CD4-positive, alpha-beta memory T cell (primary cell): Measurements from ENCODE around the gene INTS3. TPM values are rescaled to one million over a fixed set of nuclear protein-coding genes. Genes with fewer than 3 reads are reported as not detected.

Source experiments
- CTCF ChIA-PET: fragments of 350-600 bp; sonication (Branson Sonifier 250); formaldehyde crosslinking; loops from one replicate; lab custom pipeline; 2021; ENCODE audit warnings: inconsistent platforms; ENCODE audit not compliant: partially characterized antibody; lab: Charles Lee
- POLR2A ChIA-PET: fragments of 350-600 bp; sonication (Branson Sonifier 250); formaldehyde crosslinking; loops from one replicate; lab custom pipeline; 2021; ENCODE audit not compliant: partially characterized antibody; lab: Charles Lee
- DNase-seq, 5 donors: peaks; one replicate each; pipeline versions ENCODE4 v3.0.0 to v3.0.0-alpha.2; 2020 to 2022; ENCODE audit warnings: mixed read lengths in 1 of 5
- H3K27ac ChIP-seq: one replicate; pipeline ENCODE4 v1.7.0; 2013; ENCODE audit warnings: low read depth, low read length
- H3K27me3 ChIP-seq: 2 replicates; pipeline ENCODE4 v1.7.0; 2013; ENCODE audit warnings: mild to moderate bottlenecking, low read length, moderate library complexity; ENCODE audit not compliant: insufficient read depth
- H3K36me3 ChIP-seq: 2 replicates; pipeline ENCODE4 v1.7.0; 2013; ENCODE audit warnings: mild to moderate bottlenecking, low read length, moderate library complexity; ENCODE audit not compliant: insufficient read depth
- H3K4me1 ChIP-seq: 2 replicates; pipeline ENCODE4 v1.7.0; 2013; ENCODE audit warnings: mild to moderate bottlenecking, low read length, moderate library complexity; ENCODE audit not compliant: insufficient read depth
- H3K4me3 ChIP-seq, 2 donors: one replicate each; pipeline ENCODE4 v1.7.0; 2013; ENCODE audit warnings: low read length in 2 of 2, mild to moderate bottlenecking in 1 of 2
- H3K9me3 ChIP-seq, 2 donors: one replicate each; pipeline ENCODE4 v1.7.0; 2013; ENCODE audit warnings: low read length in 2 of 2, control low read depth in 1 of 2; ENCODE audit not compliant: control insufficient read depth in 1 of 2
- H3K27ac Mint-ChIP-seq, 7 donors: one replicate each; pipeline ENCODE4 v1.8.0; 2020 to 2021; ENCODE audit warnings: mixed read lengths in 7 of 7, mild to moderate bottlenecking in 6 of 7, inconsistent platforms in 3 of 7, moderate library complexity in 3 of 7
- H3K27me3 Mint-ChIP-seq, 2 donors: one replicate each; pipeline ENCODE4 v1.8.0; 2020 to 2021; ENCODE audit warnings: mixed read lengths in 2 of 2
- H3K36me3 Mint-ChIP-seq, 2 donors: one replicate each; pipeline ENCODE4 v1.8.0; 2020 to 2021; ENCODE audit warnings: mixed read lengths in 2 of 2, inconsistent platforms in 1 of 2, mild to moderate bottlenecking in 1 of 2
- H3K4me1 Mint-ChIP-seq, 4 donors: one replicate each; pipeline ENCODE4 v1.8.0; 2020 to 2021; ENCODE audit warnings: mixed read lengths in 4 of 4, mild to moderate bottlenecking in 1 of 4
- H3K4me3 Mint-ChIP-seq, 8 donors: one replicate each; pipeline ENCODE4 v1.8.0; 2020 to 2021; ENCODE audit warnings: mixed read lengths in 8 of 8, mild to moderate bottlenecking in 7 of 8, moderate library complexity in 6 of 8, inconsistent platforms in 3 of 8
- H3K9me3 Mint-ChIP-seq, 8 donors: one replicate each; pipeline ENCODE4 v1.8.0; 2020 to 2021; ENCODE audit warnings: mixed read lengths in 8 of 8, mild to moderate bottlenecking in 5 of 8, inconsistent platforms in 3 of 8, moderate library complexity in 1 of 8
- intact Hi-C: fragments of 100-400 bp; cut with micrococcal nuclease; formaldehyde crosslinking; loops from one replicate; pipeline ENCODE4 v1.15.1; 2023
- polyA plus RNA-seq, 2 donors: library from polyadenylated mRNA; unstranded; fragments of 300-500 nt; fragmentation: Illumina TruSeq; gene quantifications; one replicate each; pipeline ENCODE4 v1.2.3, GENCODE V29; 2021
- total RNA-seq, 2 experiments: library from RNA; stranded (reverse); gene quantifications; one replicate each; pipeline ENCODE4 v1.2.3, GENCODE V29; 2021

The INTS3 gene
- total and polyA plus RNA-seq, 4 experiments from 2014 or later = 8.1 to 53.0 (median 30.8) TPM

DNA sequence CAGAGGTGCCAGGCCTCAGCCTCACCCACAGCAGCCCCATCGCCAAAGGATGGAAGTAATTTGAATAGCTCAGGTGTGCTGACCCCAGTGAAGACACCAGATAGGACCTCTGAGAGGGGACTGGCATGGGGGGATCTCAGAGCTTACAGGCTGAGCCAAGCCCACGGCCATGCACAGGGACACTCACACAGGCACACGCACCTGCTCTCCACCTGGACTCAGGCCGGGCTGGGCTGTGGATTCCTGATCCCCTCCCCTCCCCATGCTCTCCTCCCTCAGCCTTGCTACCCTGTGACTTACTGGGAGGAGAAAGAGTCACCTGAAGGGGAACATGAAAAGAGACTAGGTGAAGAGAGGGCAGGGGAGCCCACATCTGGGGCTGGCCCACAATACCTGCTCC lies 34.4 kb upstream of the INTS3 start:
- no peaks in the 10 kb centered on the region for H3K27me3 ChIP-seq
- Mint-ChIP-seq H3K27me3 (peaks cover 0 to under 1% of the 10 kb centered on the region in 2 donors), H3K4me1 (peaks cover 3 to 9% (median 5%) of the 10 kb centered on the region in 4 donors), H3K9me3 (no peaks in the 10 kb centered on the region), H3K27ac (no peak overlapping the region), H3K4me3 (no peak overlapping the region), H3K36me3 (no peaks in the 10 kb centered on the region)
- intact Hi-C loops = no loop called here
- peaks cover 4% of the 10 kb centered on the region for H3K4me1 ChIP-seq
- H3K4me3 ChIP-seq = no peak overlapping the region
- DNase-seq = no peak
- H3K36me3 ChIP-seq = no peaks in the 10 kb centered on the region
- no peak overlapping the region for H3K27ac ChIP-seq
- POLR2A ChIA-PET = no interaction called here
- CTCF ChIA-PET = no interaction called here
- H3K9me3 ChIP-seq = no peaks in the 10 kb centered on the region

DNA sequence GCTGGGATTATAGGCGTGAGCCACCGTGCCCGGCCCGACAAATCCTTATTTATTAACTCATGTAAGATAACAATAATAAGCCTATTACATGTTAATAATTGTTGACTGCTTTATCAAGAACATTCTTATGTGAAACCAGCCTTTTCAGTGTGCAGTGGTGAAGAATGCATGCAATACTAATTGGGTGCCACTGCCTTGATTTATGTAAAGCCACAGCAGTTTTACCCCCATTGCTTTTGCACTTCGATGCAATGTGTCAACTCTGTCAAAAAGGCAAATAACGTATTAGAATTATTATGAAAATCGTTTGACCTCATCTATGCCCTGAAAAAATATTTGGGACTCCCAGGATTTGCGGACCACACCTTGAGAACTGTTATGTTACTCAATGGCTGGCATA lies 31.1 kb upstream of the INTS3 start:
- no peaks in the 10 kb centered on the region for H3K36me3 Mint-ChIP-seq
- H3K27me3 ChIP-seq = no peaks in the 10 kb centered on the region
- no peaks in the 10 kb centered on the region for H3K27me3 Mint-ChIP-seq
- intact Hi-C loops = no loop called here
- no peaks in the 10 kb centered on the region for H3K9me3 ChIP-seq
- ChIA-PET CTCF (no interaction called here), POLR2A (no interaction called here)
- no peak for DNase-seq
- H3K4me3 Mint-ChIP-seq = no peak overlapping the region
- no peak overlapping the region for H3K27ac Mint-ChIP-seq
- no peak overlapping the region for H3K27ac ChIP-seq
- no peak overlapping the region for H3K4me3 ChIP-seq
- no peaks in the 10 kb centered on the region for H3K9me3 Mint-ChIP-seq
- no peaks in the 10 kb centered on the region for H3K4me1 Mint-ChIP-seq
- no peaks in the 10 kb centered on the region for H3K36me3 ChIP-seq
- no peaks in the 10 kb centered on the region for H3K4me1 ChIP-seq

DNA sequence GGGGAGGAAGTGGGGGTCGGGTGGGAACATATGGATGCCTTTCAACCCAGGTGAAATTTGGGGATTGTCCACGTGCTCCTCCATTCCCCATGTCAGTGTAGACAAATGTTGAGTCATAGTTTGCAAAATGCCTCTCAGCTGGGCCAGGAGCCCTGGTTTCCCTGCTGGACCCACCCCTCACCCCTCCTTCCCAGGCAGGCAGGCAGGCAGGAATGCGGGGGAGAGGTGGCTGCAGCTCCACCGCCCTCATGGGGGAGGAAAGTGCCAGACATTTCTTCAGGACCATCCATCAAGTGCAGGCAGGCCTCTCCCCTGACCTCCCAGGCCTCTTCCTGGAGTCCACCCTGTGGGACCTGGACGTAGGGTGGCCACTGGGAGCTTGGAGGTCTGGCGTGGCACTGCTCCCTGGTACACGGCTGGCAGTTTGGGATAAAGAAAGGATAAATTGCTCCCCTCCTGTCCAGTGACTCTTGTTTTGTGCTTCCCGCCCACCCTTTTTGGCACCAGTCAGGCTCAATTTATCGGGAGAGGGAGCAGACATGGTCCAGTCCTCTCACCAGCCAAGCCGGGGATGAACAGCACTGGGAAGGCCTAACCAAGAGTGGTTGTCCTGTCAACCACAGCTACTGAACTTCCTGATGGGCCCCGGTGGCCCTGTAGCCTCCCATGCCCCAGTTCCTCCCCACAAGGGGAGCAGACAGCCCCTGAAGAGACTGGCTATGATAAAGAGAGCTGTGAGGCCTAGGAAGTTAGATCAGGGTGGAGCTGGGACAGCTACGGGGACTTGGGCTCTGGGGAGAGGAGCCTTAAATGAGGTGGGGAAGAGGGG lies 30.4 kb upstream of the INTS3 start:
- no peaks in the 10 kb centered on the region for H3K4me1 ChIP-seq
- H3K27me3 ChIP-seq = no peaks in the 10 kb centered on the region
- intact Hi-C loops = no loop called here
- DNase-seq = no peak
- ChIA-PET POLR2A (no interaction called here), CTCF (no interaction called here)
- no peak overlapping the region for H3K27ac Mint-ChIP-seq
- no peaks in the 10 kb centered on the region for H3K9me3 Mint-ChIP-seq
- H3K27ac ChIP-seq = no peak overlapping the region
- peak overlapping the region in 1 of 8 donors; percentile 54 for H3K4me3 Mint-ChIP-seq
- H3K4me3 ChIP-seq = no peak overlapping the region
- H3K36me3 ChIP-seq = no peaks in the 10 kb centered on the region
- no peaks in the 10 kb centered on the region for H3K27me3 Mint-ChIP-seq
- no peaks in the 10 kb centered on the region for H3K36me3 Mint-ChIP-seq
- H3K4me1 Mint-ChIP-seq = no peaks in the 10 kb centered on the region
- no peaks in the 10 kb centered on the region for H3K9me3 ChIP-seq

DNA sequence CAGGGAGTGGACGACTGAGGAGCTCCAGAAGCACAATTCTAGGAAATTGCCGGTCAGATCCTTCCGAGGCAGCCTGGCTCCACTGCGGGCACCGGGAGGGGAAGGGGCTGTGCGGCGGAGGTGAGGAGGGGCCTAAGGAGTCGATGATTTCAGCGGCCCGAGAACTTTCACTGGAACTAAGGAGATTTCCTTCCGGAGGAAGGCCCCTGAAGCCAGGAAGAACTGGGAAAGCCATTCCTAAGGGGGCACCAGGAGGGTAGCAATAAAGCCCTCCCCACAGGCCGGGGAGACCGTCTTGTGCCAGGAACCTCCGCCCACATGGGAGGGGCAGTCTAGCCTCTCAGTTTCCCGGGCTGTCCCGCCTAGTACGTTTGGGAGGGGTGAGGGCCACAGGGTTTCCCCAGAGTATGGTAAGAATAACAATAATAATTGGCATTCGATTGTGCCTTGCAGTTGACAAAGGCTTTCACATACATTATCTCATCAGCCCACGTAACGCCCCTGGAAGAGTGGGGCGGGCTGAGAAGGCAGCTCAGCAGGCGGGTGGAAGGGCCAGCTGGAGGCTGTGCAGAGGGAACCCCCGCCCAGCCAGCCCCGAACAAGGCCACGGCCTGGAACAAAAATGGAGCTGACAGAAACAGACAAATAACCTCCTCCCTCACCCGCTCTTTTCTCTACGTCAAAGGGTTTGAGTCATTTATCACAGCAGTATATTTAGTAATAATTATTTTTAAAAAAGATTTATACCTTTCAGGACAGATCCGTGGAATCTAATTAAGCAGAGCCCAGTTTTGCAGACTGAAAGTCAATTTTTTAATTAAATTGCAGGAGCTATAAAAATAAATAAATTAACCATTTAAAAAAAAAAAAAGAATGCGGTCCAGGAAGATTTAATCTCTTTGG lies 29.6 kb upstream of the INTS3 start:
- Mint-ChIP-seq H3K4me1 (no peaks in the 10 kb centered on the region), H3K27ac (no peak overlapping the region), H3K27me3 (no peaks in the 10 kb centered on the region), H3K4me3 (peak overlapping the region in 1 of 8 donors; percentile 54), H3K9me3 (no peaks in the 10 kb centered on the region), H3K36me3 (no peaks in the 10 kb centered on the region)
- no peak for DNase-seq
- Histone ChIP-seq H3K27me3 (no peaks in the 10 kb centered on the region), H3K4me3 (no peak overlapping the region), H3K4me1 (no peaks in the 10 kb centered on the region), H3K27ac (no peak overlapping the region), H3K9me3 (no peaks in the 10 kb centered on the region), H3K36me3 (no peaks in the 10 kb centered on the region)
- intact Hi-C loops = no loop called here
- ChIA-PET CTCF (no interaction called here), POLR2A (no interaction called here)

DNA sequence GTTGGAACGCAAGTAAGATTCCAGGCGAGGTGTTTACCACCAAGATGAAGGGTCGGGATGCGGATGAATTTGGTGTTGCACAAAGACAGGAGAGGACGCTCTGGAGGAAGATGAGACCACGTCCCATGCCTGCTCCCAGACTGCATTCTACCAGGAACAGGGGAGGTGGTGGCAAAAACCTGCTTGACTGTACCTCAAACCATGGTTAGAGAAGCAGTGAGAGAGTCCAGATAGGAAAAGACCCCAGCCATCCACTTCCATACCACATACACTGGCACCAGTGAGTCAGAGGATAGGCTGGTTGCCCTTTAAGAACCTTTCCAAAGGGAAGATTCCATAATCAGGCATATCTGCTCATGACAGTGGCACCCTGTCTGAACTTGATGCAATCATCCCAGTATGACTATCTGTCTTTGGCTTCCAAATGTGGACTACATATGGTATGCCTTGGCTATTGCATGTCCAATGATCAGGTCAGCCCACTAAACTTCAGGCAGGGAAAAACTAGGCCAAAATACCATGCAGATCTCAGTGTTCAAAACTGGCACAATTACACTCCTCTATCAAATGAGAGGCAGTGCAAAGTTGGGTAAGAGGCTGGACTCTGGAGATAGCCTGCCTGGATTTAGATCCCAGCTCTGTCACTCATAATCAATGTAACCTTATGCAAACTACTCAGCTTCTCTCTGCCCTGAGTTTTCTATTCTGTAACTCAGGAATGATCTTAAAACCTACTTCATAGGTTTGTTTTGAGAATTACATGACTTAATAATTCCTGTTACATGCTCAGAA lies 28.7 kb upstream of the INTS3 start:
- DNase-seq = no peak
- Histone ChIP-seq H3K4me1 (no peaks in the 10 kb centered on the region), H3K27me3 (no peaks in the 10 kb centered on the region), H3K36me3 (no peaks in the 10 kb centered on the region), H3K9me3 (no peaks in the 10 kb centered on the region), H3K27ac (no peak overlapping the region), H3K4me3 (no peak overlapping the region)
- no peaks in the 10 kb centered on the region for H3K4me1 Mint-ChIP-seq
- no peak overlapping the region for H3K27ac Mint-ChIP-seq
- intact Hi-C loops = no loop called here
- ChIA-PET POLR2A (no interaction called here), CTCF (no interaction called here)
- H3K4me3 Mint-ChIP-seq = no peak overlapping the region
- no peaks in the 10 kb centered on the region for H3K27me3 Mint-ChIP-seq
- no peaks in the 10 kb centered on the region for H3K9me3 Mint-ChIP-seq
- H3K36me3 Mint-ChIP-seq = no peaks in the 10 kb centered on the region

DNA sequence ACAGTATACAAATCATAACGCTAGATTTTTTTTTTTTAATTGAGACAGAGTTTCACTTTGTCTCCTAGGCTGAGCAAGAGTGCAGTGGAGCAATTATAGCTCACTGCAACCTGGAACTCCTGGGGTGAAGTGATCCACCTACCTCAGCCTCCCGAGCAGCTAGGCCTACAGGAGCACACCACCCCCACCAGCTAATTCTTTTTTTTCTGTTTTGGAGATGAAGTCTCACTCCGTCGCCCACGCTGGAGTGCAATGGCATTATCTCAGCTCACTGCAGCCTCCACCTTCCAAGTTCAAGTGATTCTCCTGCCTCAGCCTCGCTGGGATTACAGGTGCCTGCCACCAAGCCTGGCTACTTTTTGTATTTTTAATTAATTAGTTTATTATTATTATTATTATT lies 28.1 kb upstream of the INTS3 start:
- no peaks in the 10 kb centered on the region for H3K27me3 ChIP-seq
- no peak for DNase-seq
- H3K9me3 ChIP-seq = no peaks in the 10 kb centered on the region
- H3K36me3 Mint-ChIP-seq = no peaks in the 10 kb centered on the region
- ChIA-PET CTCF (no interaction called here), POLR2A (no interaction called here)
- H3K4me1 Mint-ChIP-seq = no peaks in the 10 kb centered on the region
- no peak overlapping the region for H3K27ac Mint-ChIP-seq
- intact Hi-C loops = no loop called here
- H3K4me3 Mint-ChIP-seq = no peak overlapping the region
- H3K4me3 ChIP-seq = no peak overlapping the region
- no peaks in the 10 kb centered on the region for H3K36me3 ChIP-seq
- H3K4me1 ChIP-seq = no peaks in the 10 kb centered on the region
- no peak overlapping the region for H3K27ac ChIP-seq
- H3K9me3 Mint-ChIP-seq = no peaks in the 10 kb centered on the region
- H3K27me3 Mint-ChIP-seq = no peaks in the 10 kb centered on the region

GRCh38 chr1:153705484-153705883 lies 22.4 kb upstream of the INTS3 start:
- Mint-ChIP-seq H3K4me3 (no peak overlapping the region), H3K36me3 (no peaks in the 10 kb centered on the region), H3K27me3 (peaks cover 0 to under 1% of the 10 kb centered on the region in 2 donors), H3K27ac (no peak overlapping the region), H3K4me1 (no peaks in the 10 kb centered on the region), H3K9me3 (no peaks in the 10 kb centered on the region)
- Histone ChIP-seq H3K27ac (no peak overlapping the region), H3K4me1 (no peaks in the 10 kb centered on the region), H3K36me3 (no peaks in the 10 kb centered on the region), H3K9me3 (no peaks in the 10 kb centered on the region), H3K4me3 (no peak overlapping the region), H3K27me3 (no peaks in the 10 kb centered on the region)
- ChIA-PET CTCF (no interaction called here), POLR2A (no interaction called here)
- intact Hi-C loops = no loop called here
- no peak for DNase-seq
